Fibroblast of peridontal ligament (primary cell): ENCODE data around the gene OR2AG1.
"Not testable (repeated sequence)": the region's sequence is repeated elsewhere in the genome, so short reads cannot be mapped to it uniquely, and the experiment has no call there.

ENCODE experiments used
- DNase-seq: peaks from one replicate; pipeline ENCODE4 v3.0.0-alpha.2; 2010; ENCODE audit errors: extremely low read depth

The OR2AG1 gene

GRCh38 chr11:6790546-6790945 is 7.7 kb downstream of the OR2AG1 start:
- DNase-seq, result no peak

GRCh38 chr11:6794639-6795038 is 11.8 kb downstream of the OR2AG1 start:
- no peak for DNase-seq

DNA sequence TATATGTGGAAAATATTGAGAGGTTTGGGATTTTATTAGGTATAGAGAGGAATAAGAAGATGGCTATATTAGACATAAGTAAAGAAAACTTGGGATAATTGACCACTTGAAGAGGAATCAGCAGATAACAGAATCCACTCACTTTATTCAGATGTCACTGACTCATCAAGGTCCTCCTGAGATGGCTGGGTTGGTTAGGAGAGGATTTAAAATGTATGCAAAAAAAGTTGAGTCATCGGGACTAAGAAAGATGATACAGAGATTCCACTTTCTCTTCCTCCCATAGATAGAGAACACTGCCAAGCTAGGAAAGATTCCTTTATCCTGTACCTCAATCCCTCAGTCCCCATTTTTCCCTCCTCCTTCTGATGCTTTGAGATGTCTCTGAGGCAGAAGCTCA is 16.6 kb downstream of the OR2AG1 start, which contains the start of gene OR6A2:
TSS of gene OR6A2 (minus strand) at position 288 of the 400 bp plus-strand sequence. CDS start 3,981 bp downstream, outside the sequence.
- peak; percentile 8 for DNase-seq

GRCh38 chr11:6801075-6801474 is 18.3 kb downstream of the OR2AG1 start:
- not testable (repeated sequence) for DNase-seq

- peak; percentile 54 for DNase-seq
These were observed 29.7 kb downstream of the OR2AG1 start for GRCh38 chr11:6812390-6813005.

DNA sequence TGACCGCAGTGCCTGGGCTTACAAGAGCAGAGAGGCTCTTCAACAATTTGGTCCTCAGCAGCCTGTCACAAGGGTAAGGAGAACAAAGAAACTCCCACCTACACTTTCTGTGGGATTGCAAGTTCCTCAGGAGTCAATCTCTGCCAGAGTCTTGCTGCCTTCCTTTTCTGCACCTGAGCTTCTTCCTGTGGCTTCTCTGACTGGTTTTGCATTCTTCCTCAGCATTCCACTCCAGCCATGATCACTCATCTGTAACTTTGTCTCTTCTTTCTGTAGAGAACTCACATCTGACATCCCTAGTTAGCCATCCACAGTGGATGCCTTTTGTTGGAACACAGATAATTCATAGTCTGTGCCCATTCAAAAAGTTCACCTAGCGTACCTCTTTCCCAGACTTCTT is 30.8 kb downstream of the OR2AG1 start:
- no peak for DNase-seq

DNA sequence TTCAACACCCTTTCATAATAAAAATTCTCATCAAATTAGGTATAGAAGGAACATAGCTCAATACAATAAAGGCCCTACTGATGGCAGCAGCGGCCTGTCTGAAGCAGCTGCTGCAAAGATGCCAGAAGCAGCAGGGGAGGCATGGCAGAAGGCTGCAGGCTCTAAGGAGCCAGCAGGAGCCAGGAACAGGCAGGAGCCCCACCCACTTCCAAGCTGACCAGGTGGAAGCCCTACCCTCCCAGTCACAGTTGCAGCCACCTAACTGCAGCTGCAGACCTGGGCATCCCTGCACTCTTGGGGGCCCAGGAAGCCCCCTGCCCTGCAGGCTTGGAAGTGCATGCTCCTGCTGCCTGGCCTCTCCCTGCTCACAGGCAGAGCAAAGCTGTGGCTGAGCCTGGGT is 34.9 kb downstream of the OR2AG1 start:
- no peak for DNase-seq

GRCh38 chr11:6818967-6819366 is 36.1 kb downstream of the OR2AG1 start:
- no peak for DNase-seq

GRCh38 chr11:6824136-6824823 is 41.5 kb downstream of the OR2AG1 start:
- DNase-seq, result no peak

DNA sequence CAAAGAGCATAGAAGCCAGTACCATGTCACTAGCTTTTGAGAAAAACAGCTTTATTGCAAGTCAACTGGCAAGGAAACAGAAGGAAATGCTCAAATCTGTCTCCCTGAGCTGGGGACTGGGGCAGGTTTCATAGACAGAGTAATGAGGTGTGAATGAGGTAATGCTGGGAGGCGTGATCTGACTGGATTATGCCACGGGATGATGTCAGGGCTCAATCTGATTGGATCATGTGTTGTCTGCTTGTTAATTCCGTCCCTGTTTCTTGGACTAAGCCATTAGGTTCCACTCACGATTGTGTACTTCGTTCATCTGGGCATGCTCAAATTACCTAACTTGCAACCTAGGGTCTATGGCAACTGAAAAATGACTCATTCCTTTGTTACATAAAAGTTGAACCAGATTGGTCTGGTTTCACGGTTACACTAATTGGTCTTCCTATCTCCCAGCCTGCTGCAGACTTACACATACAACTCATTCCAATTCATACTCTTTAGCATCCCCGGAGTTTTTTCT is 42.5 kb downstream of the OR2AG1 start:
- DNase-seq, result no peak

DNA sequence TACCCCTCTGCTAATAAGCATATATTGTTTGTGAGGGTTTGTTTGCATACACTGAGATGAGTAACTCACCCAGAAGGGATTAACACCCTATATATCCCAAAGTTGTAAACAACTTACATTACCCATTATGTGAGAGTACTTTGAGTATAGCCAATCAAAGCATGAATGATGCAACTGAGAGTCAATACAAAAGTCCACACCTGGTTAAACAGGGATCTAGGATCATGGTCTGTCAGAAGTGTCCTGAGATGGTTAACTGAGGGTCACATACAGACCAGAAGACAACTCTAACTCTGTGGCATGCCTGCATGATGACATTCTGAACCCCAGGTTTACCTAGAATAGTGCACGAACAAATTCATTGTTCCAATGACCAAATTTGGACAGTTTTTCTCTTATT is 45.3 kb downstream of the OR2AG1 start:
- no peak for DNase-seq

DNA sequence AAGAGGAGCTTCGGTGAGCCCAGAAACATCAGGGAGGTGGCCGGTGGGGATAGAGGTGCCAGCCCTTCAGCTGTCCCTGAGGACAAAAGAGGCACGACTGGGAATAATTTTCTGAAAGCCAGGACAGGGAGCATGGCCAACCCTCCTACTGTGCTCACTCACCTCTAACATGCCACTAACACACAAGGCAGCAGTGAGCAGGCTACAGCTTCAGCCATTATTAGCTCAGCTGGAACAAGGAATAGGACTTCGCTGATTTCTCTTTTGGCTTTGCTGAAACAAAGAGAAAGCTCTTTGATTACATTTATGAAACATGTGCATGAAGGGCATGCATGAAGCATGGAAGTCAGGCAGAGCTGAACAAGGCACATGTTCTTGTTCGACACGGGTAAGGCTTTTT is 50.5 kb downstream of the OR2AG1 start:
- DNase-seq, result no peak

DNA sequence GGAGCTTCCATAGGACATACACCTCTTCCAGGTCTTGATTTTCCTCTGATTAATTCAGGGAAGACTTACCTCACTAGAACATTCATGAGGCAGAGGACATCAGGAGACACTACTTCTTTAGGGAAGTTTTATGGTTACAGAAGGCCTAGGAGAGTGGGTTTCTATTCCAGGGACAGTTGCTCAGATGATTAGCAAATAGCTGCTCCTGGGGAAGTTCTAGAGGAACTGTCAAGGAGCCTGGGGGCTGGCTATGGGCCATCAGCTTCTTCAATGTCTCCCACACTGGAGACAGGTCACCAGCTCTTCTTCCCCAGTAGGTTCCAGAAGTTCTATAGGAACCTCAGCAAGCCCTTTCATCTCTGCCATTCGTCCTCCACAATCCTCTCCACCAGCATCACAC is 51.2 kb downstream of the OR2AG1 start:
- no peak for DNase-seq
